Glutamatergic neuron (in vitro differentiated cells): ENCODE data around the gene COX6B2. TPM values are rescaled to one million over a fixed set of nuclear protein-coding genes. Genes with fewer than 3 reads are reported as not detected.

Experiments
- DNase-seq: peaks from one replicate; pipeline ENCODE4 v3.0.0; 2022
- H3K27ac Mint-ChIP-seq: one replicate; pipeline ENCODE4 v1.8.0; 2020; ENCODE audit warnings: mild to moderate bottlenecking, mixed read lengths, inconsistent platforms; ENCODE audit not compliant: unreplicated experiment
- H3K27me3 Mint-ChIP-seq: one replicate; pipeline ENCODE4 v1.8.0; 2020; ENCODE audit warnings: mild to moderate bottlenecking, moderate library complexity, mixed read lengths, inconsistent platforms; ENCODE audit not compliant: unreplicated experiment
- H3K36me3 Mint-ChIP-seq: one replicate; pipeline ENCODE4 v1.8.0; 2020; ENCODE audit warnings: mild to moderate bottlenecking, mixed read lengths, inconsistent platforms; ENCODE audit not compliant: unreplicated experiment
- H3K4me1 Mint-ChIP-seq: one replicate; pipeline ENCODE4 v1.8.0; 2020; ENCODE audit warnings: mild to moderate bottlenecking, low read depth, mixed read lengths, inconsistent platforms; ENCODE audit not compliant: unreplicated experiment
- H3K4me3 Mint-ChIP-seq: one replicate; pipeline ENCODE4 v1.8.0; 2020; ENCODE audit warnings: mild to moderate bottlenecking, mixed read lengths, inconsistent platforms; ENCODE audit not compliant: unreplicated experiment
- H3K9me3 Mint-ChIP-seq: one replicate; pipeline ENCODE4 v1.8.0; 2020; ENCODE audit warnings: mild to moderate bottlenecking, moderate library complexity, mixed read lengths, inconsistent platforms; ENCODE audit not compliant: unreplicated experiment
- CTCF ChIP-seq: fragments of 200-600 bp; sonication (generic); IDR thresholded peaks from one replicate; pipeline ENCODE4 v1.5.0; 2021; ENCODE audit not compliant: partially characterized antibody, unreplicated experiment
- total RNA-seq: library from RNA; stranded (reverse); fragmentation: NEBNext Ultra II Directional; extraction: Animal tissue kit (Norgen Biotek cat#: 25700); gene quantifications from one replicate; pipeline ENCODE4 v1.2.1, GENCODE V29; 2021; ENCODE audit not compliant: unreplicated experiment

COX6B2 gene
- total RNA-seq, 1 donor from 2014 or later, result 2.8 TPM

DNA sequence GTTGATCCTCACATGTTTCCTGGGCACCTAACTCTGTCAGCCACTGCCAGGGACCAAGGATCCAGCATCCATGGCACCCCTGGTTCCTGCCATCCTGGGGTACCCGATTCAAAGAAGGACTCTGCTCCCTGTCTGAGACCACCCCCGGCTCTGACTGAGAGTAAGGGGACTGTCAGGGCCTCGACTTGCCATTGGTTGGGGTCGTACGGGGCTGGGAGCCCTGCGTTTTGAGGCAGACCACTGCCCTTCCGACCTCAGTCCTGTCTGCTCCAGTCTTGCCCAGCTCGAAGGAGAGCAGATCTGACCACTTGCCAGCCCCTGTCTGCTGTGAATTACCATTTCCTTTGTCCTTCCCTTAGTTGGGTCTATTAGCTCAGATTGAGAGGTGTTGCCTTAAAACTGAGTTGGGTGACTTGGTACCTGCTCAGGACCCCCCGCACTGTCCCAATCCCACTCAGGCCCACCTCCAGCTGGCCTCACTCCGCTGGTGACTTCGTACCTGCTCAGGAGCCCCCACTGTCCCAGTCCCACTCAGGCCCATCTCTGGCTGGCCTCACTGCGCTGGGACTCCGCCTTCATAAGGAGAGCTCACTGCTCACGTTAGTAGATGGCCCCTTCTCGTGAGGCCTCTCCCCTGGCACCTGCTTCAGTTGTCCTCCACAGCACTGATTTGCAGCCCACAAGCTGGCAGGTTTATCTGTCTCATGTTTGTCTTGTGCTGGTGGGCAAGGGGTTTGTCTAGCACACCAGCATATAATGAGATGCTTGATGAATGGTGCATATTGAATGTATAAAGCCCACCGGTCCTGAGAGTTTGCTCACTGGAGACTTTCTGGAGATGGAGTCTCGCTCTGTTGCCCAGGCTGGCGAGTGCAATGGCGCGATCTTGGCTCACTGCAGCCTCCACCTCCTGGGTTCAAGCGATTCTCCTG, 35.1 kb upstream of the COX6B2 start:
- Mint-ChIP-seq H3K27me3 (peaks cover 9% of the 10 kb centered on the region), H3K9me3 (peaks cover 17% of the 10 kb centered on the region), H3K4me1 (peaks cover 35% of the 10 kb centered on the region), H3K36me3 (no peaks in the 10 kb centered on the region), H3K4me3 (peak overlapping the region; percentile 38), H3K27ac (no peak overlapping the region)
- TF ChIP-seq CTCF, result no peak
- DNase-seq, result no peak

GRCh38 chr19:55387736-55388497, 33.4 kb upstream of the COX6B2 start:
- Mint-ChIP-seq H3K27me3 (peaks cover 12% of the 10 kb centered on the region), H3K4me1 (peaks cover 32% of the 10 kb centered on the region)

DNA sequence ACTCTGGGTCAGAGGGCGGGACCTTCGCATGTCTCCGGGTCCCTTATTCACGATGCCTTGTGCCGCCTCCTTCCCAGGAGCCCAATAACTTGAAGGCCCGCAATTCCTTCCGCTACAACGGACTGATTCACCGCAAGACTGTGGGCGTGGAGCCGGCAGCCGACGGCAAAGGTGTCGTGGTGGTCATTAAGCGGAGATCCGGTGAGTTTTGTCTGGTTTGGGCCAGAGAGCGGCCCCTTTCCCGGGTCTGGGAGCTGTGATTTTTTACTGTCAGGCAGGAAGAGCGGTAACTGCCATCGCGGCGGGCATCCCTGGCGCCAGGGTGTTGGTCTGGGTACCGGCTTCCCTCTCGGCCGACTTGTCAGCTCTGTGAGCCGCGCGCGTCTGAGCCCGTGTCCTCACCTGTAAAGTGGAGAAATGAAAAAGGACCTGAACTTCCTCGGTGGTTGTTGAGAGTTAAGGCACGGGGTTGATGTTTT, 32.0 kb upstream of the COX6B2 start:
- Mint-ChIP-seq H3K4me1 (peaks cover 22% of the 10 kb centered on the region), H3K4me3 (peak overlapping the region; percentile 95), H3K36me3 (no peaks in the 10 kb centered on the region), H3K9me3 (peaks cover 19% of the 10 kb centered on the region), H3K27me3 (peaks cover 18% of the 10 kb centered on the region), H3K27ac (peak overlapping the region; percentile 91)
- TF ChIP-seq CTCF, result no peak
- no peak for DNase-seq

More at GRCh38 chr19:55387736-55388497, 33.4 kb upstream of the COX6B2 start:
- Mint-ChIP-seq H3K9me3 (peaks cover 16% of the 10 kb centered on the region), H3K27ac (no peak overlapping the region), H3K36me3 (no peaks in the 10 kb centered on the region), H3K4me3 (peak overlapping the region; percentile 95)
- no peak for DNase-seq
- no peak for TF ChIP-seq CTCF

DNA sequence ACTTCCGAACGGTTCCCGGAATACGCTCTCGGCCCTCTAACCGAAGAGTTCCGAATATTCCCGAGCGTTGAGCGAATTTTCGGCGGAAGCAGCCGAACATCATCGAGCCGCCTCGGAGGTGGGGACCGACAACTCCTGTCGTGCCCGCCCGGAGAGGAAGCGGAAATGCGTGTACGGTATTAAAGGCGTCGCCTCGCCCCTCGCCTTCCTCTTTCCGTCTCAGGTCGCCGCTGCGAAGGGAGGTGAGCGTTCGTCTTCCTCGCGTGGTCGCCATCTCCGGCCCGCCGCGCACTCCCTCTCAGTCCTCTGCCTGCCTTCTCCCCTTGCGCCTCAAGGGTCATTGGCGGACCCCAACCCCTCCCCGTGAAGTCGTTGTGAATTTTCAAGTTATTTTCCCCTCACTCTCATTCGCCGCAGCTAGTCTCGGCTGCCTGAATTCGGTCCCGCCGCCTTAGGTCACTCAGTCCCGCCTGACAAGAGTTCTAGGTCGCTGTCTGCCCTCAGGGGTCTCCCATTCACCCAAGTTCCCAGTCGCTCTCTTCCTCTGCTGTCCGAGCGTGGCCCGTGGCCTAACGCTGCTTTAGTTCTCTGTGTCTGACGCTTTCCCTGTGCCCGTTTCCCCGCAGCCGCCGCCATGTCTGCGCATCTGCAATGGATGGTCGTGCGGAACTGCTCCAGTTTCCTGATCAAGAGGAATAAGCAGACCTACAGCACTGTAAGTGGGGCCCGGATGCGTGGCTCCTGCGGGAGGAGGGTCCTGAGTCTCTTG, 31.4 kb upstream of the COX6B2 start, which contains the start of gene RPL28:
Gene RPL28, plus strand, starts transcription at position 209 of the 769 bp plus-strand sequence. Its CDS starts 426 bp downstream, at position 635.
- peak within 1 kb of the TSS; percentile 91 for H3K27ac Mint-ChIP-seq
- no peak for TF ChIP-seq CTCF
- no peaks in the 10 kb centered on the region for H3K36me3 Mint-ChIP-seq
- peak within 1 kb of the TSS; percentile 95 for H3K4me3 Mint-ChIP-seq
- H3K9me3 Mint-ChIP-seq, result peaks cover 20% of the 10 kb centered on the region
- peaks cover 21% of the 10 kb centered on the region for H3K4me1 Mint-ChIP-seq
- DNase-seq, result peak; percentile 95
- H3K27me3 Mint-ChIP-seq, result peaks cover 20% of the 10 kb centered on the region
